ENCODE results near the gene RBM5. TPM values are rescaled to one million over a fixed set of nuclear protein-coding genes. Genes with fewer than 3 reads are reported as not detected.
"Not testable (repeated sequence)": the region's sequence is repeated elsewhere in the genome, so short reads cannot be mapped to it uniquely, and the experiment has no call there.

The RBM5 gene
- 231 TPM for total RNA-seq

DNA sequence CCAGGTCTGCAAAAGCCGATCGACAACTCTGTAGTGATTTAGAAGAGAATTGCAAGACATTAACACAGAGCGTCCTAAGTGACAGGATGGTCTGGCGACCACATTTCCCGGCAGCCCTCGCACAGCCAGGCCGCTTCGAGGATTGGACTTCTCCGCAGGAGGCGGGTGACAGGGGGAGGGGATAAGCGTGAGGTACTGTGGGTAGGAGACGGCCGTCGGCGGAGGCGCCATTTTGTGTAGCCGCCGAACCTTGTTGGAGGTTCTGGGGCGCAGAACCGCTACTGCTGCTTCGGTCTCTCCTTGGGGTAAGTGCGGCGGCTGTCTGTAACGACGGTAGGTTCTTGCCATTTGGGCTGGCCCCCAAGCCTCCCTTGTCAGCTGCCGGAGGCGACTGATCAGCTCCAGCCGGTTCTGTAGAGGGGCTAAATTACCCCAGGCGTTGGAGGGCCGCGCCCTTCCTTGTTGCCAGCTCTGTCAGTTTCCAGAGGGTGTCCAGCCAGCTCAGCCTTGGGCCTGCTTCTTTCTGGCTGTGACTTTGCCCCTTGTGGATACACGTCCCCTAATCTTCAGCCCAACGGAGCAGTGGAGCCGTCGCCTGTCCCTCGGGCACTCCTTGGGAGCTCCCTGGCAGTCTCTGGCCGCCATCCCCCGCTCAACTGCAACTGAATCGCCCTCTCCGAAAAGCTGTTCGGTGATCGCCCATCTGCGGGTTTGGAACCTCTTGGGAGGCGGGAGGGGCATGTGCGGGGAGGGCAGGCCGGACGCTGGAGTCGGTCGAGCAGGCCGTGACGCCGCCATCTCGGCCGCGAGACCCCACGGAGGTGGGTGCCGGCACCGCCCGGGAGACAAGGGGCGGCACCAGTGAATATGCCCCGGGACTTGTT, at the start of gene RBM5:
Gene RBM5 (plus strand): TSS at position 195 of the 884 bp plus-strand sequence. CDS start 1,516 bp downstream, outside the sequence.
- intact Hi-C loops (cut with DNase I) = no loop called here
- ATAC-seq = peak; percentile 100

DNA sequence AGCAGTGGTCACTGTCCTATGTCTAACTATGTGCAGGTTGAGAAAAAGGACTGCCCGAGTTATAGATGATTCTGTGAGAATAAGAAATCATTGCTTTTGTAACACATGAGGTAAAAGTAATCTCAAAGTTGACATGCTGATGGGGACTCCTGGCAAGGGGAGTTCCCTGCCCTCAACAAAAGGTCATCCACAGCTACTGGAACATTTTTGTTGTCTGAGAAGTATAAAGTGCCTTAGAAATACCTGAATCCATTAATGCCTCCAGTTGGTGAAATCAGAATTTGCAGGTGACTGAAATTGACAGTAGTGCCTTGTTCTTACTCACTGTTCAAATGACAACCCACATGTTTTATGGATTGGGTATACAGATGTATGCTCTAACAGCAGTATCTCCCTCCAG, 43.7 kb upstream of the RBM5 start:
- no peak for ATAC-seq
- intact Hi-C loops (cut with DNase I) = no loop called here
- DNase-seq (ENCODE audit: low spot score) = no peak

More for the DNA sequence above, at the start of gene RBM5:
- peak; percentile 96 for DNase-seq (ENCODE audit: low spot score)

DNA sequence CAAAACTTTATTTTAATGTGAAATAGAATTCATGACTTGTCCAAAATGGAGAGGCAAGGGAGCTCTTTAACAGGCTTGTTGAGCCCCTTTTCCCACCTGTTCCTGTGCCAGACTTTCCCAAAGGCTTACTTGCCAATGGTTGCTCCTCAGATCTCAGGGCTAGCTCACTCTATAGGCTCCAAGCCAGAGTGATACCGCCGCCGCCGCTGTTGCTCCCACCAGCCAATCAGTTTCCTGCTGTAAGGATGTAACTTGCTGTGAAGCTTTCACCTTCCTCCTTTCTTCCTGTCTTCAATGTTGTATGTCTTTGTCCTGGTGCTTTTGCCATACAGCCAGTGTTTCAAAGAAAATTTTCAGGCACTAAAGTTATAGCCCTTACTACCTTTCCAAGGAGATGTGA, 41.3 kb upstream of the RBM5 start:
- no peak for ATAC-seq
- no peak for DNase-seq (ENCODE audit: low spot score)
- intact Hi-C loops (cut with DNase I) = no loop called here

DNA sequence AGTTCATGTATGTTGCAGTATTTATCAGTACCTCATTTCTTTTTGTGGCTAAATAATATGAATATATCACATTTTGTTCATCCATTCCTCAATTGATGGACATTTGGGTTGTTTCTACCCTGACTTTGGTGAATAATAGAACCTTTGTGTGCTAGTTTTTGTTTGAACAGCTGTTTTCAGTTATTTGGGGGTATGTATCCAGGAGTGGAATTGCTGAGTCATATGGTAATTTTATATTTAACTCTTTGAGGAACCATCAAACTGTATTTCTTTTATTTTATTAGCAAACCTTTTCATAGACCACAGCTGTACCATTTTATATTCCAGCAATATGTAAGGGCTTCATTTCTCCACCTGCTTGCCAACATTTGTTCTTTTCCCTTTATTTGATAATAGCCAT, 38.4 kb upstream of the RBM5 start:
- intact Hi-C loops (cut with DNase I) = no loop called here
- DNase-seq (ENCODE audit: low spot score) = no peak
- ATAC-seq = peak; percentile 13

DNA sequence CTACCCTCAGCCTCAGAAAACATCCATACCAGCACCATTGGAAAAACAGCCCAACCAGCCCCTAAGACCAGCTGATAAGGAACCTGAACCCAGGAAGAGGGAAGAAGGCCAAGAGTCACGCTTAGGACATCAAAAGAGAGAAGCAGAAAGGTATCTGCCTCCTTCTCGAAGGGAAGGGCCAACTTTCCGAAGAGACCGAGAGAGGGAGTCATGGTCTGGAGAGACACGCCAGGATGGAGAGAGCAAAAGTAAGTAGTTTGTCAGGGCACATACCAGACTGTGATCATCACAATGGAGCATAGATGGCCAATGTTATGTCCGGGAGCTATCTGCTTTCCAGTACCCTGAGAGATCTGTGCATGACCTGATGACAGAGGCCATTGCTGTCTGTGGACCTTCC, 31.0 kb upstream of the RBM5 start:
- intact Hi-C loops (cut with DNase I) = no loop called here

DNA sequence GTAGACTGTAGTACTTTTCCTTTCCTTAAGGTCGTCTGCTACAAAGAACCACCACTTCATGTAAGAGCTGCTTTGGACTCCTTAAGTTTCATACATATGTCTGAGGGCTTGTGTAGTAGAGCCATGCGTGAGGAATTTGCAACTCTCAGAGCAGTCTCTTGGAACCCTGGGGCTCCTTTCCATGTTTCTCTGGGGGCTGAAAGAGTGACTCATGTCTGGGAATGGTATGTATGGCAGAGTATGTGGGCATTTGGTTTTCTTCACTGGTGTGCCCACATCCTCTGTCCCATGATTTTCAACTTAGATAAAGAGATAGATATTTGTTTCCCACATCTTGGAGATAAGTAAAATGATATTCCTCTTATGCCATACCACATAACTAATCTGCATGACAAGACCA, 20.6 kb upstream of the RBM5 start:
- DNase-seq (ENCODE audit: low spot score) (no peak), ATAC-seq (no peak)
- intact Hi-C loops (cut with DNase I) = no loop called here

More for the DNA sequence above, 31.0 kb upstream of the RBM5 start:
- DNase-seq (ENCODE audit: low spot score) (no peak), ATAC-seq (no peak)

DNA sequence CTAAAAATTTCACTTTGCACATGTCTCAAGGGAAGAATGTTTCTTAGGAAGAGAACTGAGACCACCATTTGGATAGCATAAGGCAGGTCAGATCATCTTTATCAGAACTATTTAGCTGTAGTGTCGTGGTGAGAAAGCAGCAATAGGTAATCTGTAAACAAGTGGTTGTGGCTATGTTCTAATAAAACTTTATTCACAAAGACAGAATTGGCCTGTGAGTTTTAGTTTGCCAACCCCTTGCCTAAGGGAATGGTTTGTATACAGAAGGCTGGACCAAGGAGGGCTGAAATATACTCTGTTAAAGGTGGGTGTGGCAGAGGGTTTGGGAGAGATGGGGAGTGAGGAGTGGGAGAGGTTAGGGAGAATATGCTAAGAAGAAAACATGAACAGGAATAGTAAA, 10.6 kb upstream of the RBM5 start:
- DNase-seq (ENCODE audit: low spot score) = no peak
- intact Hi-C loops (cut with DNase I) = no loop called here
- ATAC-seq = no peak

DNA sequence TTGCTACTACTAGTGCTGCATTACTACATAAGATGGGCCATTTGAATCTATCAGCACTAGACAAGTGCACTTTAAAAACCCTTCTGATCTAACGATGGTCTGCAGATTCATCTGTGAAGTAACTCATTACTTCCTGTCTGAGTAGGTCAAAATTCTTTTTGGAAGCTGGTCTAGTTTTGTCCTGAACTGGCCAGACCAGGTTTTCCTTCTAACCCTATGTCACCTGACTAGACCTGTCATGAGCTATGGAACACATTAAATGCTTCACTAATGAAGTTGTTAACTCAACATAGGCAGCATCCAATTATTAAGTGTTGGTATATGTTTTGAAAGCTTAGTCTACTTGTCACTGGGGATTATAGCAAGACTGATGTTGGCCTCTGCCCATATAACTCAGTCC, 10.1 kb upstream of the RBM5 start:
- DNase-seq (ENCODE audit: low spot score) (no peak), ATAC-seq (no peak)
- intact Hi-C loops (cut with DNase I) = no loop called here

DNA sequence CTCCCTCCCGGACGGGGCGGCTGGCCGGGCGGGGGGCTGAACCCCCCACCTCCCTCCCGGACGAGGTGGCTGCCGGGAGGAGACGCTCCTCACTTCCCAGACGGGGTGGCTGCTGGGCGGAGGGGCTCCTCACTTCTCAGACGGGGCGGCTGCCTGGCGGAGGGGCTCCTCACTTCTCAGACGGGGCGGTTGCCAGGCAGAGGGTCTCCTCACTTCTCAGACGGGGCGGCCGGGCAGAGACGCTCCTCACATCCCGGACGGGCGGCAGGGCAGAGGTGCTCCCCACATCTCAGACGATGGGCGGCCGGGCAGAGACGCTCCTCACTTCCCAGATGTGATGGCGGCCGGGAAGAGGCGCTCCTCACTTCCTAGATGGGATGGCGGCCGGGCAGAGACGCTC, 3.8 kb upstream of the RBM5 start:
- intact Hi-C loops (cut with DNase I); DNase-seq (ENCODE audit: low spot score); ATAC-seq: not testable (repeated sequence)

DNA sequence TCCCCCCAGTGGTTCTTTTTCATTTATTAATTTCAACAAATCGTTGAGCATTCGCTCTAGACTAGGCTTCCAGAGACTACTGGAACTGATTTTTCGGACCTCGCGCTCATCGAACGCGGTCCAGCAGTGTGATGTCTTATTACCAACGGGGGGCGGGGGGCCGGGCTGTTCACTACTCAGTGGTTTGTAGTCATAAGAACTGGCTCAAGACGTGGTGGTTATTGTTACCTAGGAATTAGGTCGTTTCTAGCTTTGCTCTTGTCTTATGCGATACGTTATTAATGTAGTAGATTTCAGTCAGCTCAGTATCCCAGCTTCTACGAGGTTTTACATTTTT, 858 bp downstream of the RBM5 start:
- DNase-seq (ENCODE audit: low spot score) = no peak
- intact Hi-C loops (cut with DNase I) = no loop called here
- ATAC-seq = peak; percentile 2

DNA sequence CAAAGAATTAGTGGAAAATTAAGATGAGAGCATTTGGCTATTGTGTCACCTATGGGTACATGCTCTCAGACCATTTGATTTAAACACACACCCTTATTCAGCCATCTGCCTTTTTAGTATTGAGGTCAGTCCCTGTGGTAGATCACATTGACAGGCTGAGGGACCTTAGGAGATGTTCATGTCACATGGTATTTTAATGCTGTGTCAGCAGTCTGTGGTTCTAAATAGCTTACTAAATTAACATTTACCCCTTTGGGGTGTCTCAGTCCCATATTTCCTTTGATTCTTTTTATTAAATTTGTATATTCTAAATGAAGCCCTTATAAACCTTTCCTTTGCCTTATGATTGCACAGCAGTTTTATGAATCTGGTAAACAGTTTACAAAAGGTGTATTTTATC, 2.3 kb downstream of the RBM5 start:
- intact Hi-C loops (cut with DNase I) = no loop called here
- ATAC-seq (no peak), DNase-seq (ENCODE audit: low spot score) (no peak)

DNA sequence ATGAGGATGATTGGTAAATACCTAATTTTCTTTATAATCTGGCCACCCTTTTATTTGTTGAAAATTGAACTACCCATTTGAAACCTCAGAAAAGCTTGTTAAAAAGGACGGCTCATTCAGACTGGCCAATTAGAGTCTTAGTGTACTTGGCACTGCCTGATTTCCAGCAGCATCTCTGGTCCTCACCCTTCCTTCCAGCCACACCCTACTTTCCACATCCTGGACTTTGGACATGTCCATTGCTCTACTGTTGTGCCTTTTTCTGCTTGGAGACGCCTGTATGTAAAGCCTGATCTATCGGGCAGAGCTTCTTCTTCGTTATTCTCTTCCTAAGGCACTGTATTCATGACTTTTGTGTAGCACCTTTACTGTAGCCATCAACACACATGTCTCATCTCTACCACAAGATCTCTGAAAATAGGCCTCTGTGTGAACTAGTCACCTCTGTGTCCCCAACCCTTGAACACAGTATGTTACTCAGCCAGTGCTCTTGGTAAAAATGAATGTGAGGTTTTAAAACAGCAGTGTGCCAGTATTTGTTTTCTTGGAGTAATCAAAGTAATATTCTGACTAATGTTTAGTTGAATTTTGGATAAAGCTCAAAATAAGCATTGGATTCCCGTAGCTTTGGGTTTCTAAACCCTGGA, 6.8 kb downstream of the RBM5 start:
- intact Hi-C loops (cut with DNase I) = no loop called here
- no peak for DNase-seq (ENCODE audit: low spot score)
- no peak for ATAC-seq

DNA sequence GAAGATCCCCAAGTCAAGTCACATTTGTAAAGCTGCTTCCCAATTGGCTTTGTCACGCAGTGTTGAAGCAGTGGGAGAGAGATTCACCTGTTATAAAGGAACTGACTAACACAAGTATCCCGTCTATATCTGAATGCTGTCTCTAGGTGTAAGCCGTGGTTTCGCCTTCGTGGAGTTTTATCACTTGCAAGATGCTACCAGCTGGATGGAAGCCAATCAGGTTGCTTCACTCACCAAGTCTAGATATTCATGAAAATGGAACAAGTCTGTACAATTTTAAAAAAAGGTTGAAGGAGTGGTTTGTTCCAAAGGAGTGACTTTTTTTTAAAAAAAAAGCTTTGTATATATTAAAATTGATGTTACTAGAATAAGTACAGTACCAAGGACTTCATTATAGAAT, 11.7 kb downstream of the RBM5 start:
- DNase-seq (ENCODE audit: low spot score) = no peak
- intact Hi-C loops (cut with DNase I) = loop anchor here (5.0 kb wide), 1 partner anchor 533 kb away; no protein-coding TSS in a partner anchor
- ATAC-seq = no peak

DNA sequence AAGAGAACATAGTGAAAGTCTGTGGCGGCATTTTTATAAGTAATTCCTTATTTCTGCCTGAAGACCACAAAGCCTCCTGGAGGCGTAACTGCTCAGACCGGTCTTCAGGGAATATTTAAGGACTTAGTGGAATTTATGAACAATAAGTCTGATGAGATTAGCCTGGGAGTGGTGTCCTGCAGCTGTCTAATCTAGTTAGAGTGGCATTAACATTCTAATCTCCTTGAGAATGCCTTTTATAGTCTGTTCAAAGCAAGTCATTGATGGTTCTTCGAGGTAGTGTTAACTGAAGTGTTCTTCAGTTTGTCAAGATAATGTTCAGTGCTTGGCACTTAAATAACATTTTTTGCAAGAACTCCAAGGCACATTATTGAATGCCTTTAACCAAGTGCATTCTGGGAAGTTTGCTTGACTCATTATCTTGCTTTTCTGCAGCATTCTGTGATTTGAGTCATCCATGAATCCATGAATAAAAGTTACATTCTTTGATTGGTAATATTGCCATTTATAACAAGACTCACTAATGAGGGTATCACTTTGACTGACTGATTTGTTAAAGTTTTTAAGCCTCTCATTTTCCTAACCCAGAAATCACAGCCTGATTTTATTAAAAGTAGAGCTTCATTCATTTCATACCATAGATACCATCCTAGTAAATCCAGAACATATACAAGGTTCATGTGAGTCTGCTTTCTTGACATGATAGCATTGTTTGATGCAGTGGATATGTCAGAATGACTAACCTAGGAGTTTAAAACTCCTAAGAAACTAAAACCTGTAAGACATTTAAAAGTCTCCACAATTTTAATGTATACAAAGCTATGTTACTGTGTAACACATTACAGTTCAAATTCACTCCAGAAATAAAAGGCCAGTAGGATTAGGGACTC, 12.5 kb downstream of the RBM5 start:
- intact Hi-C loops (cut with DNase I) = loop anchor here (5.0 kb wide), 1 partner anchor 534 kb away; no protein-coding TSS in a partner anchor
- no peak for ATAC-seq

DNA sequence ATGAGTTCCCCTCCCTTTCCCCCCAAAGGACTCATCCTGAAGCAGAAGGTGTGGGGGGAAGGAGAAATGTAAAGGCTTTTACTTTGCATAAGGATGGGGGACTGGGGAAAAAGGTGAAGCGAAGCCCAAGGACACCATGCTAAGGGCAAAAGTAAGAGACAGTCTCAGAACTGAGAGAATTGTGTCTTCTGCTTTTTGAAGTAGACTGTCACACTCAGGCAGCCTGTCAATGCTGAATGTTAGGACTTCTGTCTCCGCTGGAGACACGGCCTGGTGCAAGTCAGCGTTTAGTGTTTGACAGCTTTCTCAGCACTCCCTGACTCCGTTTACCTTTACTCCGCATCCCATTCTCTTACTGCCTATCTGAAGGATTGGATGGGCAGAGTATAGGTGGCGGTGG, 13.8 kb downstream of the RBM5 start:
- no peak for ATAC-seq
- intact Hi-C loops (cut with DNase I) = loop anchor here (5.0 kb wide), 1 partner anchor 535 kb away; no protein-coding TSS in a partner anchor
- DNase-seq (ENCODE audit: low spot score) = no peak

More for the DNA sequence above, 12.5 kb downstream of the RBM5 start:
- DNase-seq (ENCODE audit: low spot score) = no peak

DNA sequence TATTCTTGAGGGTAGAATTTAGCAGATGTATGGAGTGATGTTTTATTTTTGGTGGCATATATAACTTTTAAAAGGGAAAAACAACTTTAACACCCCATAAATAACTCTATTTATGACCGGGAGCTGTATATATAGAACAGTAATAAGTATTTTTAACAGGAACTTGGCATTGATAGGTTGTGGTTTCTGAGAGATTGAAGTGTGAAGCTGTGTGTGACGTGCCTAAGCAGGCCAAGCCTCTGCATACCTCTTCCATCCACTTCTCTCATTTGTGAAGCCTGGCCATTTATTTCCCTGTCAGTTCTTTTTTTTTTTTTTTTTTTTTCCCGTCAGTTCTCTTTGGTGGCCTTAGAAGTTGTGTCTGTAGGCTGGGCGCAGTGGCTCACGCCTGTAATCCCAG, 23.0 kb downstream of the RBM5 start:
- intact Hi-C loops (cut with DNase I) = no loop called here
- no peak for DNase-seq (ENCODE audit: low spot score)
- no peak for ATAC-seq

DNA sequence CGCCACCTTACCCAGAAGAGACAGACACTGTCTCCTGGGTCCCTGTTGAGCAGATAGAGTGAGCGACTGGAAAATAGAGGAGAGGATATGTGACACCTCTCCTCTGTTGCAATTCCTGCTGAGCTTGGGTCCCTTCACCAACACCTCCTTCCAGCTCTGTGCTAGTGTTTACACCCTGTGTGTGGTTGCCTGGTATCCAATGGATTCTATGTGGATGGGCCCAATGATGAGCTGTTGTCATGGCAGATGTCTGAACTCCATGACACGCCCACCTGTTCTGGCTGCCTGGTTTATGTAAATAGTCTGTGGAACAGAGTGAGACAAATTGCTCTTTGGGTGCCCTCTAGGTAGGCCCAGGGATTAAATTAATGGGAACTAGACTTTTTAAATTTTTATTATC, 23.7 kb downstream of the RBM5 start:
- intact Hi-C loops (cut with DNase I) = no loop called here
- DNase-seq (ENCODE audit: low spot score) (no peak), ATAC-seq (peak; percentile 36)

DNA sequence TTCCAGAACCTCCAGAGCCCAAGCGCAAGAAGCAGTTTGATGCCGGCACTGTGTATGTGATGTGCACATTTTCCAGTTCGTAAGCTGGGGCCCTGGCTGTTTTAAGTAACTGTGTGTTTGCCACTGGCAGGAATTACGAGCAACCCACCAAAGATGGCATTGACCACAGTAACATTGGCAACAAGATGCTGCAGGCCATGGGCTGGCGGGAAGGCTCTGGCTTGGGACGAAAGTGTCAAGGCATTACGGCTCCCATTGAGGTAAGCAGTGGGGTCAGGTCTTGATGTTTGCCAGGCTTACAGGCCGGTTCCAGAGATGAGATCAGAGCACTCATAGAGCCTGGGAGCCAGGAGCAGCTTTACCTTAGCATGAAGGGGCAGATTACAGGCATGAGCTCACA, 28.4 kb downstream of the RBM5 start:
- DNase-seq (ENCODE audit: low spot score) = no peak
- ATAC-seq = no peak
- intact Hi-C loops (cut with DNase I) = no loop called here

DNA sequence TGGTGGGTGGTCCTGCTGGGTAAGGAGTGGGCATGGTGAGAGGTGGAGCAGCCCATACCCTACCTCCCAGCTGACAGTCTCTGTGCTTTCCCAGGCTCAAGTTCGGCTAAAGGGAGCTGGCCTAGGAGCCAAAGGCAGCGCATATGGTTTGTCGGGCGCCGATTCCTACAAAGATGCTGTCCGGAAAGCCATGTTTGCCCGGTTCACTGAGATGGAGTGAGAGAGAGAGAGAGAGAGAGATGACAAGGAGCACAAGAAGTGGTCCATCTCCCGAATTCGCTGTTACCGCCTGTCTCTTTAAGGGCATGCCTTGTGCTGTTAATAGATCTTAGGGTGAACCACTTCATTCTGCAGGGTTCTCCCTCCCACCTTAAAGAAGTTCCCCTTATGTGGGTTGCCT, 29.5 kb downstream of the RBM5 start:
- DNase-seq (ENCODE audit: low spot score) (no peak), ATAC-seq (no peak)
- intact Hi-C loops (cut with DNase I) = no loop called here

Measured in sciatic nerve (tissue), 2 donors.